Keratinocyte (primary cell): ENCODE measurements around the gene MAML2. TPM values are rescaled to one million over a fixed set of nuclear protein-coding genes. Genes with fewer than 3 reads are reported as not detected.

Experiments used
- DNase-seq: peaks from one replicate; pipeline ENCODE4 v3.0.0-alpha.2; 2011; ENCODE audit warnings: low read depth, missing footprints, low spot score
- FAIRE-seq: peaks from 2 replicates; lab custom pipeline; 2011; peaks lifted over from hg19 to GRCh38; lab: Jason Lieb, UNC
- H2AFZ ChIP-seq: 2 replicates; pipeline ENCODE4 v1.6.0; 2012; ENCODE audit warnings: low read length, control low read depth, inconsistent platforms; ENCODE audit not compliant: control insufficient read depth
- H3K27ac ChIP-seq: 2 replicates; pipeline ENCODE4 v1.5.1; 2011; ENCODE audit warnings: low read length; ENCODE audit not compliant: control insufficient read depth, insufficient read depth
- H3K27me3 ChIP-seq: 3 replicates; pipeline ENCODE4 v1.6.0; 2011; ENCODE audit warnings: low read length; ENCODE audit not compliant: control insufficient read depth, insufficient read depth; ENCODE audit errors: extremely low read depth
- H3K36me3 ChIP-seq, 2 experiments: 2 replicates in 1 of 2; 3 replicates in 1 of 2; pipeline ENCODE4 v1.5.1; 2011; ENCODE audit warnings: low read length in 2 of 2, mild to moderate bottlenecking in 1 of 2; ENCODE audit not compliant: control insufficient read depth in 2 of 2, insufficient read depth in 2 of 2; ENCODE audit errors: extremely low read depth in 1 of 2
- H3K4me1 ChIP-seq: 3 replicates; pipeline ENCODE4 v1.5.1; 2011; ENCODE audit warnings: low read length; ENCODE audit not compliant: control insufficient read depth, insufficient read depth; ENCODE audit errors: extremely low read depth
- H3K4me2 ChIP-seq: 3 replicates; pipeline ENCODE4 v1.6.0; 2011; ENCODE audit warnings: low read depth, low read length; ENCODE audit not compliant: control insufficient read depth, insufficient read depth; ENCODE audit errors: extremely low read depth
- H3K4me3 ChIP-seq, 3 experiments: fragments of 200-600 bp in 1 of 3; sonication (generic) in 1 of 3; 2 replicates in 2 of 3; 3 replicates in 1 of 3; pipeline ENCODE4 v1.5.1; 2011 to 2016; ENCODE audit warnings: low read length in 3 of 3, mild to moderate bottlenecking in 3 of 3, control low read depth in 2 of 3, inconsistent platforms in 1 of 3, low read depth in 1 of 3, mixed read lengths in 1 of 3, mixed run types in 1 of 3, moderate library complexity in 1 of 3; ENCODE audit not compliant: control insufficient read depth in 2 of 3, insufficient read depth in 2 of 3; ENCODE audit errors: extremely low read depth in 1 of 3
- H3K79me2 ChIP-seq: 2 replicates; pipeline ENCODE4 v1.6.0; 2012; ENCODE audit warnings: low read length; ENCODE audit not compliant: control insufficient read depth, insufficient read depth
- H3K9ac ChIP-seq: 3 replicates; pipeline ENCODE4 v1.6.0; 2011; ENCODE audit warnings: low read length; ENCODE audit not compliant: control insufficient read depth, insufficient read depth; ENCODE audit errors: extremely low read depth
- H3K9me1 ChIP-seq: 3 replicates; pipeline ENCODE4 v1.6.0; 2011; ENCODE audit warnings: low read length; ENCODE audit not compliant: control insufficient read depth, insufficient read depth; ENCODE audit errors: extremely low read depth
- H3K9me3 ChIP-seq: 2 replicates; pipeline ENCODE4 v1.5.1; 2012; ENCODE audit warnings: low read depth, low read length; ENCODE audit not compliant: control insufficient read depth
- H4K20me1 ChIP-seq: 3 replicates; pipeline ENCODE4 v1.6.0; 2011; ENCODE audit warnings: low read length; ENCODE audit not compliant: control insufficient read depth, insufficient read depth; ENCODE audit errors: extremely low read depth
- EZH2 ChIP-seq: IDR thresholded peaks from one replicate; pipeline ENCODE4 v1.6.1; 2012; ENCODE audit warnings: inconsistent platforms, mild to moderate bottlenecking, low read length, moderate library complexity
- dilution Hi-C: fragments of 300-500 bp; cut with MboI; formaldehyde crosslinking; loops from one replicate; pipeline ENCODE4 v1.7.0; 2020; ENCODE audit warnings: low sequenced_read_pairs; ENCODE audit not compliant: extremely low pct_ligation_motif_present
- polyA plus RNA-seq, 5 experiments: library from polyadenylated mRNA; depleted of rRNA in 3 of 5; stranded (reverse) in 3 of 5; stranded (forward) in 1 of 5; unstranded in 1 of 5; fragments of >200 nt; gene quantifications; 1 replicate in 1 of 5; 2 replicates in 3 of 5; 3 replicates in 1 of 5; pipeline versions ENCODE4 v1.2.1 to v1.2.3, GENCODE V29; 2011 to 2012; ENCODE audit warnings: missing spikeins in 2 of 5, low read depth in 1 of 5, low replicate concordance in 1 of 5
- TF ChIP-seq, protein P1 (sequence below), 3 experiments: IDR thresholded peaks in 1 of 3; conservative IDR thresholded peaks in 1 of 3; optimal IDR thresholded peaks in 1 of 3; 2 replicates in 2 of 3; 3 replicates in 1 of 3; pipeline versions ENCODE3 to v1.5.1; 2011; ENCODE audit warnings: low read length in 3 of 3, mild to moderate bottlenecking in 3 of 3, moderate library complexity in 2 of 3, control low read depth in 1 of 3, inconsistent platforms in 1 of 3; ENCODE audit not compliant: insufficient read depth in 2 of 3; ENCODE audit errors: extremely low read depth in 1 of 3

Gene MAML2
- polyA plus RNA-seq, 1 donor (not counting 4 experiments of a cell fraction or from before 2014, with no cell fraction given), result 4.2 TPM

DNA sequence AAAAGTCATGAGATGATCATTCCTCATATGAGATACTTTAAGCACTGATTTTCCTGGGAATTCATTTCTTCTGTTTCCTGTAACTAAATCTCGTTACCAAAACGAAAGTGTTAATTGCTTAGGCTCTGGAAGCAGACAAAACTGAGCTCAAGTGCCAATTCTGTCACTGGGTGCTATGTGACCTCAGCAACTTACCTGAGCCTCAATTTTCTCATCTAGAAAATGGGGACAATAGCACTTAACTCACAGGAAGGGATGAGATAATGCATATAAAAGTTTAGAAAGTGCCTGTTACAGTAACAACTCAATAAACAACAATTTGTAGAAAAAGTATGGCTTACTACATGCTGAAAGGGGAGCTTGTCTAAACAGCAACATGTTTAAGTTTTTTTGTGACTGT is 248.8 kb downstream of the MAML2 start:
- Histone ChIP-seq H3K27ac (no peak overlapping the region), H3K4me2 (no peak overlapping the region), H3K79me2 (no peaks in the 10 kb centered on the region), H3K27me3 (no peaks in the 10 kb centered on the region), H3K36me3 (peaks cover 0 to 1% of the 10 kb centered on the region in 2 experiments), H3K4me3 (no peak overlapping the region), H3K9me3 (no peaks in the 10 kb centered on the region), H2AFZ (no peak overlapping the region), H3K9ac (no peak overlapping the region), H3K4me1 (peaks cover 39% of the 10 kb centered on the region), H3K9me1 (no peaks in the 10 kb centered on the region), H4K20me1 (no peaks in the 10 kb centered on the region)
- TF ChIP-seq, protein P1, sequence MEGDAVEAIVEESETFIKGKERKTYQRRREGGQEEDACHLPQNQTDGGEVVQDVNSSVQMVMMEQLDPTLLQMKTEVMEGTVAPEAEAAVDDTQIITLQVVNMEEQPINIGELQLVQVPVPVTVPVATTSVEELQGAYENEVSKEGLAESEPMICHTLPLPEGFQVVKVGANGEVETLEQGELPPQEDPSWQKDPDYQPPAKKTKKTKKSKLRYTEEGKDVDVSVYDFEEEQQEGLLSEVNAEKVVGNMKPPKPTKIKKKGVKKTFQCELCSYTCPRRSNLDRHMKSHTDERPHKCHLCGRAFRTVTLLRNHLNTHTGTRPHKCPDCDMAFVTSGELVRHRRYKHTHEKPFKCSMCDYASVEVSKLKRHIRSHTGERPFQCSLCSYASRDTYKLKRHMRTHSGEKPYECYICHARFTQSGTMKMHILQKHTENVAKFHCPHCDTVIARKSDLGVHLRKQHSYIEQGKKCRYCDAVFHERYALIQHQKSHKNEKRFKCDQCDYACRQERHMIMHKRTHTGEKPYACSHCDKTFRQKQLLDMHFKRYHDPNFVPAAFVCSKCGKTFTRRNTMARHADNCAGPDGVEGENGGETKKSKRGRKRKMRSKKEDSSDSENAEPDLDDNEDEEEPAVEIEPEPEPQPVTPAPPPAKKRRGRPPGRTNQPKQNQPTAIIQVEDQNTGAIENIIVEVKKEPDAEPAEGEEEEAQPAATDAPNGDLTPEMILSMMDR (optimal IDR thresholded peaks at IDR 0.05 in 1 of 3, IDR thresholded peaks at IDR 0.05 in 1 of 3, conservative IDR thresholded peaks at IDR 0.05 in 1 of 3; ENCODE audit: extremely low read depth in 1 of 3, insufficient read depth in 2 of 3, low read length in 3 of 3), result no peak
- TF ChIP-seq EZH2, result no peak
- DNase-seq (no peak), FAIRE-seq (no peak)
- dilution Hi-C loops, result no loop called here

DNA sequence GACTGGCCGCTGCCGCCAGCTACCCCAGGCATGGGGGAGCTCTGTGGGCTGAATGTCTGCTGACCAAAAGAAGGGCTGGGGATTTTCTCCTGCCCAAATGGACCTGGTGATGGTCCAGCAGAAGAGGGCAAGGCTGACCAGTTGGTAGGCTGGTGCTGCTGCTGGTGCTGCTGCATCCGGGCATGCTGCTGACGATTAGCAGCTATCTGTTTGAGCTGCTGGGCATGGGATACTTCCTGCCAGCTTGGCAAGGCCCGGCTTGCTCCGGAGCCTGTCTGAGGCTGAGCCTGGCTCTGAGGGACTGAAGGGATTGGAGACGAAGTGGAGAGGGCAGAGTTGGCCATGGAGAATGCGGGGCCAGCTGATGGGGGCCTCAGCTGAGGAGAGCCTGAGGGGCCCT is 250.5 kb downstream of the MAML2 start:
- Histone ChIP-seq H4K20me1 (no peaks in the 10 kb centered on the region), H2AFZ (no peak overlapping the region), H3K36me3 (peaks cover 0 to 1% of the 10 kb centered on the region in 2 experiments), H3K79me2 (no peaks in the 10 kb centered on the region), H3K27me3 (no peaks in the 10 kb centered on the region), H3K4me1 (peaks cover 23% of the 10 kb centered on the region), H3K4me3 (no peak overlapping the region), H3K4me2 (no peak overlapping the region), H3K9me1 (no peaks in the 10 kb centered on the region), H3K9ac (no peak overlapping the region), H3K9me3 (no peaks in the 10 kb centered on the region), H3K27ac (no peak overlapping the region)
- no peak for DNase-seq
- FAIRE-seq, result no peak
- TF ChIP-seq, protein P1 (optimal IDR thresholded peaks at IDR 0.05 in 1 of 3, IDR thresholded peaks at IDR 0.05 in 1 of 3, conservative IDR thresholded peaks at IDR 0.05 in 1 of 3; ENCODE audit: extremely low read depth in 1 of 3, insufficient read depth in 2 of 3, low read length in 3 of 3), result no peak
- no peak for TF ChIP-seq EZH2
- dilution Hi-C loops, result no loop called here
